SU-DHL-6 (cell line): ENCODE results near the gene SYNJ2BP.

ENCODE experiments used
- EZH2phosphoT487 ChIP-seq: fragments of 200-600 bp; sonication (generic), shearing (Covaris generic); conservative IDR thresholded peaks from 2 replicates; pipeline ENCODE4 v1.6.1; 2018; ENCODE audit warnings: mild to moderate bottlenecking, antibody characterized with exemption, low read length, moderate library complexity, mixed read lengths
- TF ChIP-seq, protein P1 (sequence below): fragments of 200-600 bp; sonication (generic); IDR thresholded peaks from one replicate; pipeline ENCODE4 v1.5.1; 2017; ENCODE audit warnings: antibody characterized with exemption, mild to moderate bottlenecking, low read length, moderate library complexity; ENCODE audit not compliant: insufficient read depth, poor library complexity, severe bottlenecking

DNA sequence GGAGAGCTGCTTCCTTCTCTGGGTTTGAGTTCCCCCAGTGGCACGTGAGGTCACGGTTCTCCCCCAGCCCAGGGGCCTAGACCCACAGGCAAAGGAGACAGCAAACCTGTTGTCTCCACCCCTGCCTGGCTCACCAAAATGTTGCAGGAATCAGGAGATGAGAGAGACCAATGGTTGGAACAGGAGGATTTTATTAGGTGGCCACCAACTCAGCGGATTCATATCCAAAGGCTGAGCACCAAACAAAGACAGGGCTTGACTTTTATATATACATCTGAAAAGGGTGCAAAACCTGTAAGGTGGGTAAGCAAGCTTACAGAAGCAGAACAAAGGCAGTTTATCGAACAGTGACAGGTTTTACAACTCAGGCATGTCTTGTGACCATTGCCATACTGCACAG, 25.9 kb upstream of the SYNJ2BP start:
- TF ChIP-seq, protein P1, sequence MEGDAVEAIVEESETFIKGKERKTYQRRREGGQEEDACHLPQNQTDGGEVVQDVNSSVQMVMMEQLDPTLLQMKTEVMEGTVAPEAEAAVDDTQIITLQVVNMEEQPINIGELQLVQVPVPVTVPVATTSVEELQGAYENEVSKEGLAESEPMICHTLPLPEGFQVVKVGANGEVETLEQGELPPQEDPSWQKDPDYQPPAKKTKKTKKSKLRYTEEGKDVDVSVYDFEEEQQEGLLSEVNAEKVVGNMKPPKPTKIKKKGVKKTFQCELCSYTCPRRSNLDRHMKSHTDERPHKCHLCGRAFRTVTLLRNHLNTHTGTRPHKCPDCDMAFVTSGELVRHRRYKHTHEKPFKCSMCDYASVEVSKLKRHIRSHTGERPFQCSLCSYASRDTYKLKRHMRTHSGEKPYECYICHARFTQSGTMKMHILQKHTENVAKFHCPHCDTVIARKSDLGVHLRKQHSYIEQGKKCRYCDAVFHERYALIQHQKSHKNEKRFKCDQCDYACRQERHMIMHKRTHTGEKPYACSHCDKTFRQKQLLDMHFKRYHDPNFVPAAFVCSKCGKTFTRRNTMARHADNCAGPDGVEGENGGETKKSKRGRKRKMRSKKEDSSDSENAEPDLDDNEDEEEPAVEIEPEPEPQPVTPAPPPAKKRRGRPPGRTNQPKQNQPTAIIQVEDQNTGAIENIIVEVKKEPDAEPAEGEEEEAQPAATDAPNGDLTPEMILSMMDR, result no peak
- TF ChIP-seq EZH2phosphoT487, result no peak
